ENCODE measurements around the gene RPP38.
A peak's percentile ranks its signal among the peaks of the same experiment; 100 is the strongest.

RPP38 gene, protein sequence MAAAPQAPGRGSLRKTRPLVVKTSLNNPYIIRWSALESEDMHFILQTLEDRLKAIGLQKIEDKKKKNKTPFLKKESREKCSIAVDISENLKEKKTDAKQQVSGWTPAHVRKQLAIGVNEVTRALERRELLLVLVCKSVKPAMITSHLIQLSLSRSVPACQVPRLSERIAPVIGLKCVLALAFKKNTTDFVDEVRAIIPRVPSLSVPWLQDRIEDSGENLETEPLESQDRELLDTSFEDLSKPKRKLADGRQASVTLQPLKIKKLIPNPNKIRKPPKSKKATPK

DNA sequence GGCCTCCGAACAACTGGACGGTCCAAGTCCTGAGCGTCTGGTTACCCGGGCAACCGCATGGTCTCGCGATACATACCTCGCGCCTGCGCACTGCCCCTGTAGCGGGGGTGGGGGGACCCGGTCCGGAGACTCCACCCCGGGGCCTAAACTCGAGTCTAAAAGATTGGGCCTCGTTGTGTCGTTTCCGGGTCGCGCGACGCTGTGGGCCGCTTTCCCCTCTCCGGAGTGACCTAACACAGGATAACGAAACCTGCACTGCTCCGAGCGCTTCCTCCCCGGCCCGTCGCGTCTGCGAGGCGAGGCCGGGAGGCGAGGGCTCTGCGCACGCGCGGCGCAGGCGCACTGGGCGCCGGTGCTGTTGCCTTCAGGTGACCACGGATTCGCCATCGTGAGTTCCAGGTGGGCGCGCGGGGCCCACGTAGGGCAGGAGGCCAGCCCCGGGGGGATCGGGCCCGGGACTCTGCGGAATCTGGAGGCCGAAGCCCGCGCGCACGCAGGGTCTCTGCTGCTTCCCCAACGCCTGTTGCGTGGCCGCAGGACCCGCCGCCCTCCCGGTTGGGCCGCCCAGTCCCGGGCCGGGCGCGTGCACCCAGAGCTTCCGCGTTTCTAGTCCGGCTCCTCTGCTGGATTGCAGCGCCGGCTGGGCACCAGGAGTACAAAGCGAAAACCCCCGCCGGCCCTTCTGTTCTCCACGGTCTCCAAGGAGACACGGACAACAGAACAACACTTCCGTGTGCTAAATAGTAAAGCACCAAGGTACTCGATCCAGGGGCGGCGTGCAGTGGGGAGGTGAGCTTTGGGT is at the start of gene RPP38:
Gene RPP38, plus strand, starts transcription at position 345 of the 802 bp plus-strand sequence. CDS start 5,960 bp downstream, outside the sequence.
- peak within 1 kb of the TSS; percentile 92 for H3K4me3 ChIP-seq (ENCODE audit: low read depth, low read length)
- DNase-seq (ENCODE audit: low read depth), result peak; percentile 77
- TF ChIP-seq, protein P1, sequence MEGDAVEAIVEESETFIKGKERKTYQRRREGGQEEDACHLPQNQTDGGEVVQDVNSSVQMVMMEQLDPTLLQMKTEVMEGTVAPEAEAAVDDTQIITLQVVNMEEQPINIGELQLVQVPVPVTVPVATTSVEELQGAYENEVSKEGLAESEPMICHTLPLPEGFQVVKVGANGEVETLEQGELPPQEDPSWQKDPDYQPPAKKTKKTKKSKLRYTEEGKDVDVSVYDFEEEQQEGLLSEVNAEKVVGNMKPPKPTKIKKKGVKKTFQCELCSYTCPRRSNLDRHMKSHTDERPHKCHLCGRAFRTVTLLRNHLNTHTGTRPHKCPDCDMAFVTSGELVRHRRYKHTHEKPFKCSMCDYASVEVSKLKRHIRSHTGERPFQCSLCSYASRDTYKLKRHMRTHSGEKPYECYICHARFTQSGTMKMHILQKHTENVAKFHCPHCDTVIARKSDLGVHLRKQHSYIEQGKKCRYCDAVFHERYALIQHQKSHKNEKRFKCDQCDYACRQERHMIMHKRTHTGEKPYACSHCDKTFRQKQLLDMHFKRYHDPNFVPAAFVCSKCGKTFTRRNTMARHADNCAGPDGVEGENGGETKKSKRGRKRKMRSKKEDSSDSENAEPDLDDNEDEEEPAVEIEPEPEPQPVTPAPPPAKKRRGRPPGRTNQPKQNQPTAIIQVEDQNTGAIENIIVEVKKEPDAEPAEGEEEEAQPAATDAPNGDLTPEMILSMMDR (IDR thresholded peaks at IDR 0.05; ENCODE audit: control insufficient read depth, extremely low read depth, insufficient read depth), result no peak

DNA sequence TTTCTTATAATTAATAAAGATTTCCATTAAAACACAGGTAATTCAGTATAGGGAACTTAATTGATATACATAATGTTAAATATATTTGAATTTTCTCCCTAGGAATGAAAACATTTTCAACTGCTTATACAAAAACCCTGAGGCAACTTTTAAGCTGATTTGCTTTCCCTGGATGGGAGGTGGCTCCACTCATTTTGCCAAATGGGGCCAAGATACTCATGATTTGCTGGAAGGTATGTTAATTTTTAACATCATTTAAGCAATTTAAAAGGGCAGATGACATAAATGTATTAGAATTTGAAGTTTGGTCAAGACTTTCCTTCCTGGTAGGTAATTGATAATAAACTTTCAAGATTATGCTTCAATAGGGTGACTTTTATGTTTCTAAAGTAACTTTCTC is 47.6 kb upstream of the RPP38 start:
- no peak overlapping the region for H3K4me3 ChIP-seq (ENCODE audit: low read depth, low read length)
- DNase-seq (ENCODE audit: low read depth), result no peak
- TF ChIP-seq, protein P1 (IDR thresholded peaks at IDR 0.05; ENCODE audit: control insufficient read depth, extremely low read depth, insufficient read depth), result no peak

DNA sequence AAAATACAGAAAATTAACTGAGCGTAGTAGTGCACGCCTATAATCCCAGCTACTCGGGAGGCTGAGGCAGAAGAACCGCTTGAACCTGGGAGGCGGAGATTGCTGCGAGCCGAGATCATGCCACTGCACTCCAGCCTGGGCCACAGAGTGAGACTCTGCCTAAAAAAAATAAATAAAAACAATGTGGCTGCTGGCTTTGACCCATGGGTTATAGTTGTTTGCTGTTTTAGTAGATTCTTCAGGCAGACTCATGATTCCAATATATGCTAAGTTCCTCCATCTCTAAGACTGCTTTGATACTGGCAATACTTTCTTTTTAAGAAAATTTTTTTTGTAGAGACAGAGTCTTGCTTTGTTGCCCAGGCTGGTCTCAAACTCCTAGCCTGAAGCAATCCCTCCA is 45.0 kb upstream of the RPP38 start:
- TF ChIP-seq, protein P1 (IDR thresholded peaks at IDR 0.05; ENCODE audit: control insufficient read depth, extremely low read depth, insufficient read depth), result no peak
- DNase-seq (ENCODE audit: low read depth), result no peak
- H3K4me3 ChIP-seq (ENCODE audit: low read depth, low read length), result no peak overlapping the region

DNA sequence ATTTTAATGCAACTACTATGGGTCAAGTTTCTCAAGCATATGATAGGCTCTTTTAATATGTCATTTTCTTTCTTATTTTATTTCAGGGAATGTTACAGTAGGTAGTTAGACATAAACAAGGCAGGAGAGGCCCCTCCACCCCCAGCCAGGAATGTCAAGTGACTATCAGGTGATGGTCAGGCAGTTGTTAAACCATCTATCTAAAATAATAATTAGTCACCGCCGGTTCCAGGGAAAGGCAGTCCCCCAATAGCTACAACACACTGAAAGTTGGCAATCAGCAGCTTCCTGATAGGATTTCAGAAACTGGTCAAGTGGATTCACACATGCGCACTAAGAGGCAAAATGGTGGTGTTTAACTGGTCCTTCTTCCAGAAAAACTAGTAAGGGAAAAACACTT is 44.1 kb upstream of the RPP38 start:
- TF ChIP-seq, protein P1 (IDR thresholded peaks at IDR 0.05; ENCODE audit: control insufficient read depth, extremely low read depth, insufficient read depth), result no peak
- H3K4me3 ChIP-seq (ENCODE audit: low read depth, low read length), result no peak overlapping the region
- no peak for DNase-seq (ENCODE audit: low read depth)

DNA sequence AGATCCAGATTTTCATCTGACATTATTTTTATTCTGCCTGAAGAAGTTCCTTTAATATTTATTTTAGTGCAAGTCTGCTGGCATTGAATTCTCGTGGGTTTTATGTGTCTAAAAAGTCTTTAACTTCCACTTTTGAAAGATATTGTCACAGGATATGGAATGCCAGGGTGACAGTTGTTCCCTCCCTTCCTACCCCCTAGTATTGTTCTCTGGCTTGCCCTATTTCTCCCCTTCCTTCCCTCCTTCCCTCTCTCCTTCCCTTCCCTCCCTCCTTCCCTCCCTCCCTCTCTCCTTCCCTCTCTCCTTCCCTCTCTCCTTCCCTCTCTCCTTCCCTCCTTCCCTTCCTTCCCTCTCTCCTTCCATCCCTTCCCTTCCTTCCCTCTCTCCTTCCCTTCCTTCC is 38.5 kb upstream of the RPP38 start:
- TF ChIP-seq, protein P1 (IDR thresholded peaks at IDR 0.05; ENCODE audit: control insufficient read depth, extremely low read depth, insufficient read depth), result no peak

DNA sequence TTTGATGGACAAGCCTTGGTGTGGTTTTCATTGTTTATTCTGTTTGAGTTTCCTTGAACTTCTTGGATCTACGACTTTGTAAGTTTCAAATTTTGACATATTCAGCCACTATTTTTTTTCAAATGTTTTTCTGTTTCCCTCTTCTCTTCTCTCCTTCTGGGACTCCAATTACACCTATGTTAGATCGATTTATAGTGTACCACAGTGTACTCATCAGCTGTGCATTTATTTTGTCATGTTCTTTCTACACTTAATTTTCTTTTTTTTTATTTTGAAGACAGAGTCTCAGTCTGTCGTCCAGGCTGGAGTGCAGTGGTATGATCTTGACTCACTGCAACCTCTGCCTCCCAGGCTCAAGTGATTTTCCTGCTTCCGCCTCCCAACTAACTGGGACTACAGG is 37.2 kb upstream of the RPP38 start:
- no peak overlapping the region for H3K4me3 ChIP-seq (ENCODE audit: low read depth, low read length)
- TF ChIP-seq, protein P1 (IDR thresholded peaks at IDR 0.05; ENCODE audit: control insufficient read depth, extremely low read depth, insufficient read depth), result no peak
- no peak for DNase-seq (ENCODE audit: low read depth)

More for the DNA sequence above, 38.5 kb upstream of the RPP38 start:
- H3K4me3 ChIP-seq (ENCODE audit: low read depth, low read length), result no peak overlapping the region
- no peak for DNase-seq (ENCODE audit: low read depth)
